ENCODE measurements around the gene MFSD2B.

Gene MFSD2B

DNA sequence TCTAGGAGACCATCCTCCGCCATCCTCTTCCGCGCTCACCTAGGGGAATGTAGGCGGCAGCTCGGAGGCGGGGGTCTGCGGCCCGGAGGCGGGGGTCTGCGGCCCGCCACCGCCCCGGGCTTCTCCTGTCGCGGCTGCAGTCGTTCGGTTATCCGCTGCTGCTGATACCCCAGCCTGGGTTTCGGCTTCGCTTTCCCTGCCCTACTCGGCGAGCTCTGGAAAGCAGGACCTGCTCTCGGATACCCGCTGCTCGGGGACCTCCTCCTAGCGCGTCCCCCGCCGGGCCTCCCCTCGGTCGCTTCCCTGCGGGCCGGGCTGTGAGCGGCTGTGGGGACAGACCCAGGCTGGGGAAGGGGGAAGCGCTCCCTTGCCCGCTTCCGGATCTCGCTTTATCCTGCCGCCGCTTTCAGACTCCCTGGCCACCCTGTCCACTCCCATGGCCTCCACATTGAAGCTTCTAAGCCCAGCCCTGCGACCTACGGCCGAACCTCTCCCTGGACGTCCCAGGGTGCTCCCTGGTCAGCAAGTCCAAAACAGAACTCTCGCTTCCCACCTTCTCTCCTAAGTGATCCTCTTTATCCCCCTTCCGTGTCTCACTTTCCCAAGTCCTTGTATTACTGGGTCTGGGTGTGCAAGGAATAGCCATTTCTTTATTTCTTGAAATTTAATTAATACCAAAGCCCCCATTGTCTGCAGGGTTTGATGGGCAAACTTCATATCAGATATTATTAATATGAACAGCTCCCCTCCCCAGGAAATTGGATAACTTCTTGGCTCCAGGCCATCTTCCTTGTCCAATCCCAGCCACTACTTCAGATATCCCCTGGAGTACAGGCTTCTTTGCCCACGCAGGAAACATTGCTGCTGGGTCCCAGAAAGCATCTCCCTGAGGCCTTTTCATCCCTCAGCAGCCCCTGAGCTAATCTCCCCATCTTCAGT, 40.4 kb downstream of the MFSD2B start:
- H4K20me1 ChIP-seq (ENCODE audit: insufficient read depth, low read length): no peaks in the 10 kb centered on the region
- H3K79me2 ChIP-seq (ENCODE audit: low read length): peaks cover 12% of the 10 kb centered on the region
- peak overlapping the region; percentile 84 for H3K4me2 ChIP-seq (ENCODE audit: low read length)
- peak overlapping the region; percentile 74 for H3K4me3 ChIP-seq (ENCODE audit: low read length)
- peak overlapping the region; percentile 20; the same call in 1 of the 2 replicates for H2AFZ ChIP-seq (ENCODE audit: low read depth, low read length)
- no peaks in the 10 kb centered on the region for H3K9me3 ChIP-seq (ENCODE audit: insufficient read depth, low read length)
- H3K4me1 ChIP-seq (ENCODE audit: low read length): peaks cover 16% of the 10 kb centered on the region
- 0 out of 2 replicates have a peak, but pooled peaks cover 6% of the 10 kb centered on the region for H3K27me3 ChIP-seq (ENCODE audit: low read depth, low read length)
- H3K9ac ChIP-seq (ENCODE audit: low read length): peak overlapping the region; percentile 34
- no peaks in the 10 kb centered on the region for H3K36me3 ChIP-seq (replicated peaks; ENCODE audit: low read depth, low read length)
- H3K27ac ChIP-seq (ENCODE audit: low read length): no peak overlapping the region
- no peak for TF ChIP-seq CTCF (IDR thresholded peaks at IDR 0.05; ENCODE audit: low read depth, low read length)
- TF ChIP-seq EZH2phosphoT487 (IDR thresholded peaks at IDR 0.05; ENCODE audit: low read depth): no peak

DNA sequence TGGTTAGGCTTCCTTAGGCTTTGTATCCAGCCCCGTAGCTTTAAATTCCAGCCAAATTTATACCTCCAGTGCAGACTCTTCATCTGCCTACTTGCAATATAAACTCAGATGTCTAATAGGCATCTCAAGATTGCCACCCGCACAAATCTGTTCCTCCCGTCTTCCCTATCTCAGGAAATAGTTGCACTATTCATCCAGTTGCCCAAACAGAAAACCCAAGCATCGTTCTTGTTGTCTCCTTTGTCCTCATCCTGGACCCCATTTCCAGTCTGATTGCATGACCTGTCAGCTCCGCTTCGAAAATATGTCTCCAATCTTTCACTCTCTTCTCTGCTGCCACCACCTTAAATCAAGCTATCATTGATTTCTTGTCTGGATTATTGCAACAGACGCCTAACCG, 41.9 kb downstream of the MFSD2B start:
- no peak overlapping the region for H3K4me2 ChIP-seq (ENCODE audit: low read length)
- no peak overlapping the region for H3K9ac ChIP-seq (ENCODE audit: low read length)
- peaks cover 10% of the 10 kb centered on the region for H3K4me1 ChIP-seq (ENCODE audit: low read length)
- H3K27me3 ChIP-seq (ENCODE audit: low read depth, low read length): 0 out of 2 replicates have a peak, but pooled peaks cover 6% of the 10 kb centered on the region
- no peak overlapping the region for H2AFZ ChIP-seq (ENCODE audit: low read depth, low read length)
- H3K4me3 ChIP-seq (ENCODE audit: low read length): no peak overlapping the region
- H3K27ac ChIP-seq (ENCODE audit: low read length): no peak overlapping the region
- H4K20me1 ChIP-seq (ENCODE audit: insufficient read depth, low read length): no peaks in the 10 kb centered on the region
- no peak for TF ChIP-seq EZH2phosphoT487 (IDR thresholded peaks at IDR 0.05; ENCODE audit: low read depth)
- TF ChIP-seq CTCF (IDR thresholded peaks at IDR 0.05; ENCODE audit: low read depth, low read length): no peak
- H3K36me3 ChIP-seq (replicated peaks; ENCODE audit: low read depth, low read length): no peaks in the 10 kb centered on the region
- H3K79me2 ChIP-seq (ENCODE audit: low read length): peaks cover 3% of the 10 kb centered on the region; the same call in 1 of the 2 replicates
- H3K9me3 ChIP-seq (ENCODE audit: insufficient read depth, low read length): no peaks in the 10 kb centered on the region

GRCh38 chr2:24052951-24053350, 43.1 kb downstream of the MFSD2B start:
- Histone ChIP-seq H3K79me2 (ENCODE audit: low read length) (no peaks in the 10 kb centered on the region), H2AFZ (ENCODE audit: low read depth, low read length) (no peak overlapping the region), H3K36me3 (replicated peaks; ENCODE audit: low read depth, low read length) (no peaks in the 10 kb centered on the region), H3K27ac (ENCODE audit: low read length) (no peak overlapping the region), H3K9ac (ENCODE audit: low read length) (no peak overlapping the region), H3K4me3 (ENCODE audit: low read length) (no peak overlapping the region), H4K20me1 (ENCODE audit: insufficient read depth, low read length) (no peaks in the 10 kb centered on the region), H3K4me2 (ENCODE audit: low read length) (no peak overlapping the region), H3K9me3 (ENCODE audit: insufficient read depth, low read length) (no peaks in the 10 kb centered on the region), H3K27me3 (ENCODE audit: low read depth, low read length) (0 out of 2 replicates have a peak, but pooled peaks cover 6% of the 10 kb centered on the region), H3K4me1 (ENCODE audit: low read length) (peaks cover 5% of the 10 kb centered on the region)
- TF ChIP-seq EZH2phosphoT487 (IDR thresholded peaks at IDR 0.05; ENCODE audit: low read depth) (no peak), CTCF (IDR thresholded peaks at IDR 0.05; ENCODE audit: low read depth, low read length) (no peak)

GRCh38 chr2:24054366-24055010, 44.6 kb downstream of the MFSD2B start:
- H4K20me1 ChIP-seq (ENCODE audit: insufficient read depth, low read length): no peaks in the 10 kb centered on the region
- H3K79me2 ChIP-seq (ENCODE audit: low read length): no peaks in the 10 kb centered on the region
- 0 out of 2 replicates have a peak, but pooled peaks cover 6% of the 10 kb centered on the region for H3K27me3 ChIP-seq (ENCODE audit: low read depth, low read length)
- TF ChIP-seq EZH2phosphoT487 (IDR thresholded peaks at IDR 0.05; ENCODE audit: low read depth) (no peak), CTCF (IDR thresholded peaks at IDR 0.05; ENCODE audit: low read depth, low read length) (no peak)
- no peak overlapping the region for H3K4me2 ChIP-seq (ENCODE audit: low read length)
- H3K9me3 ChIP-seq (ENCODE audit: insufficient read depth, low read length): no peaks in the 10 kb centered on the region
- no peak overlapping the region for H3K9ac ChIP-seq (ENCODE audit: low read length)
- no peak overlapping the region for H2AFZ ChIP-seq (ENCODE audit: low read depth, low read length)
- no peak overlapping the region for H3K4me3 ChIP-seq (ENCODE audit: low read length)
- H3K4me1 ChIP-seq (ENCODE audit: low read length): peaks cover 10% of the 10 kb centered on the region
- H3K36me3 ChIP-seq (replicated peaks; ENCODE audit: low read depth, low read length): no peaks in the 10 kb centered on the region
- H3K27ac ChIP-seq (ENCODE audit: low read length): no peak overlapping the region

Measured in OCI-LY3 (cell line).